Skin of body (tissue), 2 donors: Measurements from ENCODE around the gene FBXL5. TPM values are rescaled to one million over a fixed set of nuclear protein-coding genes. Genes with fewer than 3 reads are reported as not detected.
"Not testable (repeated sequence)": the region's sequence is repeated elsewhere in the genome, so short reads cannot be mapped to it uniquely, and the experiment has no call there.

ENCODE experiments used
- DNase-seq: peaks from one replicate; lab custom pipeline; 2025; lab: John Stamatoyannopoulos, UW
- total RNA-seq: library from RNA; depleted of rRNA; stranded (reverse); fragments of >200 nt; gene quantifications from one replicate; pipeline ENCODE4 v1.2.3, GENCODE V29; 2014

Gene FBXL5
- total RNA-seq, 1 donor from 2014 or later: 104 TPM

DNA sequence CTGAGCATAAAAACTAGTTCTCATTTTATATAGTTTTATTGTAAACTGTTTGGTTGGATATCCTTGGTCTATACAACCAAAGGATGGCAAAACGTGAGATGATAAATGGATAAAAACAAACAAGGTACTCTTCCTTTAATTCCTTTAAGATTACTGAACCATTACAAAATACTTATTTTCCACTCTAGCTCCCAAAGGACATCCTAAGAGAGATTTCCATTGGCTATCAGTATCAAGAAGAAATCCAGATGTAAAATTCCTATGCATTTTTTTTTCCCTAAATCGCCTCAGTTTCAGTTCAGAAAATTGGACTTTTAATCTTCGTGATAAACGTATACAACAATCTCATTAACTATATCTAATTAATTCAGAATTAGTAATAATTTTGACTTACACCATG is 2.3 kb downstream of the FBXL5 start:
- DNase-seq: no peak

GRCh38 chr4:15652191-15652590 is 3.0 kb downstream of the FBXL5 start:
- no peak for DNase-seq

GRCh38 chr4:15651676-15652075 is 3.5 kb downstream of the FBXL5 start:
- DNase-seq: no peak

GRCh38 chr4:15649914-15650545 is 5.1 kb downstream of the FBXL5 start:
- no peak for DNase-seq

DNA sequence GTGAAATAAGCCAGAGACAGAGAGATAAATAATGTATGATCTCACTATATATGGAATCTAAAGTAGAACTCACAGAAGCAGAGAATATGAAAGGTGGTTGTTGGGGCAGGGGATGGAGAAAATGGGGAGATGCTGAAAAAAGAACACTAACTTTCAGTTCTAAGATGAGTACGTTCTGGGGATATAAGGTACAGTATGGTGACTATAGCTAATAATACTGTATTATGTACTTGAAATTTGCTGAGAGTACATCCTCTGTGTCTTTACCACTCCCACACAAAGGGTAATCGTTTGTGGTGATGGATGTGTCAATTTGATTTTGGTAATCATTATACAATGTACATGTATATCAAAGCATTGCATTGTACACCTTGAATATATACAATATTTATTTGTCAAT is 6.6 kb downstream of the FBXL5 start:
- no peak for DNase-seq

DNA sequence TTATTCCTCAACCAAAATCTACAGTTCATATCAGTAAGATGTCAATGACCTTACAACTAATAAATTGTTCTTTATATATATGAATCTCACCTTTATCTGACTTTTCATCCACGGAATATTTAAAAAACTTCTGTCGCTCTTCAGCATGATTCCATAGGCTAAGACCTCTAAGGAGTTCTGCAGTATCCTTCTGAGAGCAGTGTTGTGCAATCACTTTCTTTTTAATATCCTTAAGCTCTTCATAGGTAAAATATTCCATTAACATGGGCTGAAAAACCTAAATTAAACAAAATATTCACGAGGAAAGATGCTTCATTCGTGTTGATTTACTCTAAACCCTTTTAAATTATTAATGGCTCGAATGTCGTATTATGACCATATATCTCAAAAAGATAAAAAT is 16.7 kb downstream of the FBXL5 start:
- no peak for DNase-seq

GRCh38 chr4:15636818-15637217 is 18.3 kb downstream of the FBXL5 start:
- no peak for DNase-seq

GRCh38 chr4:15617407-15617806 is 37.8 kb downstream of the FBXL5 start:
- not testable (repeated sequence) for DNase-seq

GRCh38 chr4:15614891-15615290 is 40.3 kb downstream of the FBXL5 start:
- DNase-seq: not testable (repeated sequence)

DNA sequence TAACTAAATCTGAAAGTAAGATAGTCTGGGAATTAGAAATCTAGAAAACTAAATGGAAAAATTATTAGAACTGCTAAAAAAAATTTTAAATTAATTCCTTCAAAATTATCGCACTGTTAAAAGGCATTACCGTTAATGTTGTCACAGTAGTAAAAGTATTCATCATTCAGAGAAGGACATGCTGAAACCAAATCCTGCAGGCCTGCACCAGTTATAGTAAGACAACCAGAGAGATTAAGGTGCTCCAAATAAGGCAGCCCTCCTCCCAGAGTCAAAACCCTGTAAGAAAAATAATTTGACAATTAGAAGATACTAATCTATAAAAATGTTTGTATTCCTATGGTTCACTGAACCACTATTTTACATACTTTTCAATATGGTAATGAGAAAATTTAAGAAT is 43.0 kb downstream of the FBXL5 start:
- DNase-seq: no peak

DNA sequence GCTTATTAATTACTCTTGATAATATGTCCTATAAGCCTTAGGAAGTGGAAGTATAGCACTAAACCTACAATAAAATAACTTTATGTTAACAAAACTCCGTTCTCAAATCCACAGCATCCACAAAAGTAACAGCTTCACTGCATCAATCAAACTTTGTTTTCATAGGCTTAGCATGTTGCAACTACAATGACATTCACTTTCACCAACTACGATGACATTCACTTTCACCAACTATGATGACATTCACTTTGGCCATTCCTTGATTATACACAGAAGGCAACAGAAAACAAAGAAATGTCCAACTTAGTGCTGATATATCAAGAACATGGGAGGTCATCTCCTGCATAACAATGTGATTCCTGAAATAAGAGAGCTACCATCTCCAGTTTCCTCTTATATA is 44.3 kb downstream of the FBXL5 start:
- no peak for DNase-seq

GRCh38 chr4:15605537-15605936 is 49.6 kb downstream of the FBXL5 start:
- DNase-seq: no peak

DNA sequence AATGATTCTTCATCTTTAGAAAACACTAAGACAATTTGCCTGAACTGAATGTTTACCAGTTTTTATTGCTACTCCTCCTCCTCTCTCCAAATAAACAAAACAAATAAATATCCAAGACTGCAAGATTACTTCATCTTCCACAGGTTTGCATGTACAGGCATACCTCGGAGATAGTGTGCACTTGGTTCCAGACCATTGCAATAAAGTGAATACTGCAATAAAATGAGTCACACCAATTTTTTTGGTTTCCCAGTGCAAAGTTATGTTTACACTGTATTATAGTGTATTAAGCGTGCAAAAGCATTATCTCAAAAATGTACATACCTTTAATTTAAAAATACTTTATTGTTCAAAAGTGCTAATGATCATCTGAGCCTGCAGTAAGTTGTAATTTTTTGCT is 53.3 kb downstream of the FBXL5 start:
- no peak for DNase-seq

DNA sequence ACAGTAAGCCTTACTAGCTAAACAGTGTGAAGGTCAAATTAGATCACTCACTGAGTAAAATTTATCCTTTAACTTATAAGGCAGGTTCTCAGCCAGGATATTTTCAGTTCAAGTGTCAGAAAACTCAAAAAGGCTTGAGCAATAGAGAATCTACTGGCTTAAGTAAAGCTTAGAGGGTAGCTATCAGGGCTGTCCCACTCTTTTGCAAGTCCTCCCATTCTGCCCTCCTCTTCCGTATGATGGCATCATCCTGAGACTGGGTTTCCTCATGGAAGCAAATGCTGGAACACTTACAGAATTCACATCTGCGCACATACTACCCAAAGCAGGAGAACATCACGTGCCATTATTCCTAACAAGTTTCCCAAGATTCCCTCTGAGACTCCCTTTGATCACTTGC is 55.0 kb downstream of the FBXL5 start:
- no peak for DNase-seq

DNA sequence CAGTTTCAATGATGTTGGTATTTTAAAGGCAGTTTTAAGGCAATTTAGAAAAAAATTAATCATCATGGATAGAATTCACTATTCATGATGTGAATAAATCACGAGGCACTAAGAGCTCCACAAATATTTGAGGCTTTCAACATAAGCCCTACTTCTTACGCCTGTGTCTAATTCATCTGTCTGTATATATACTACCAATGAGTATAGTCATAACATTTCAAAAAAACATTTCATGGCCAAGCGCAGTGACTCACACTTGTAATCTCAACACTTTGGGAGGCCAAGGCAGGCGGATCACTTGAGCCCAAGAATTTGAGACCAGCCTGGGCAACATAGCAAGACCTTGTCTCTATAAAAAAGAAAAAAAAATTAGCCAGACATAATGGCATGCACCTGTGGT is 56.5 kb downstream of the FBXL5 start:
- no peak for DNase-seq

- DNase-seq: no peak
Observed at GRCh38 chr4:15592799-15593198, 62.4 kb downstream of the FBXL5 start.

DNA sequence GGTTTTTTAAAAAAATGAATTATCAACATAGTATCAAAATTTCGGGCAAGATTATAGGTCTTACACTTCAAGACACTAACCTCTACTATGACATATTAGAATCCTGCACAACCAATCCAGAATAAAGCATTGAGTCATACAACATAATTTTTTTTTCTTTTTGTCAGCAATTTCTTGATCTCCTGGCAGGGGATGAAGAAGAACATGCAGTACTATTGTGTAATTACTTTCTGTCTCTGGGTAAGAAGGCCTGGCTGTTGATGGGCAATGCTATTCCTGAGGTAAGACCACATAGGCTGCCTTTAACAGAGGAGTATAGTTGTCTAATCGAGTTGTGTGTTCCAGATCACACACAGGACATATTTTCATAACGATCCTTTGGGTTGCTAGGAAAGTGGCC is 67.5 kb downstream of the FBXL5 start:
- DNase-seq: no peak

DNA sequence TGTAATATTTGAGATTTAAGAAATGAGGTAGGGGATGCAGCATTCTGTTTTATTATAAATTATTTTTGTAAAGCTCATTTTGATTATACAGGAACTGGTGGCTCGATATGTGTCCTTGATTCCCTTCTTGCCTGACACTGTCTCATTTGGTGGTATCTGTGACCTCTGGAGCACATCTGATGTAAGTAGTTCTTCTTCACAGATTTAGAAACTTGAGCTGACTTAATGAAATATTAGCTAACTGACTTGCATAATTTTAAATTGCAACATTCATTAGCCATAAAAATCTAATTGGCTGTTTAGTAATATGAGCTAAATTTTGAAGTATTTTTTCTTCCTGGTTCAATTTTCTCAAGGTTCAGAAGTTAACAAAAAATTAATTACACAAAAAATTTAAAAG is 69.1 kb downstream of the FBXL5 start:
- no peak for DNase-seq

DNA sequence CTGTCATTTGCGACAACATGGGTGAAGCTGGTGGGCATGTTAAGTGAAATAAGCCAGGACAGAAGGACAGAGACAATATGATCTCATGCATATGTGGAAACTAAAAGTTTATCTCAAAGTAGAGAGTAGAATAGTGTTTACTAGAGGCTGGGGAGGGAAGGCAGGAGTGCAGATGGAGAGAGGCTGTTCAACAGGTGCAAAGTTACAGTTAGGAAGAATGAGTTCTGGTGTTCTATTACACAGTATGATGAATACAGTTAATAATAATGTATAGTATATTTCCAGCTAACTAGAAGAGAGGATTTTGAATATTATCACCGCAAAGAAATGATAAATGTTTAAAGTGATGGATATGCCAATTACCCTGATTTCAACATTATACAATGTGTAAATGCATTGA is 69.8 kb downstream of the FBXL5 start:
- no peak for DNase-seq

- DNase-seq: no peak
Observed at GRCh38 chr4:15584785-15585184, 70.4 kb downstream of the FBXL5 start.

DNA sequence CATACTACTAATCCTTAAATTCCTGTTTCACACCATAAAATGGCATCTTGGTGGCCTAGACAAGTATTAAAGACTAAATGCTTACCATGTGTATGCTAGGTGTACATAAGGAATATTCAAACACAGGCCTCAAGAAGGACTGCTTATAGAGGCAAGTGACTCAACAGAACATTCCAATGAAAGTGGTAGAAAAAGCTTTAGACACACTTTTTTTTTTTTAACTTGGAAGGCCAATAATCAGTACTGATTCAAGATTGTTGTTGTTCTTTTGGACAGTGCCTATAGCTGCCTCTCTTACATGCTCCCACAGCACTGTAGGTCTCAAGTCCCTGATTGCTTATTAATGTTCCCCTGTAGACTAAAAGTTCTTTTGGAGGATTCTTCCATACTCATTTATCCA is 77.6 kb downstream of the FBXL5 start:
- DNase-seq: no peak

- DNase-seq: no peak
Observed at GRCh38 chr4:15575966-15576365, 79.2 kb downstream of the FBXL5 start.

- DNase-seq: no peak
Observed at GRCh38 chr4:15569746-15570145, 85.4 kb downstream of the FBXL5 start.

GRCh38 chr4:15568821-15569220 is 86.3 kb downstream of the FBXL5 start:
- DNase-seq: no peak
